ENCODE results near the gene GNPTAB. TPM values are rescaled to one million over a fixed set of nuclear protein-coding genes. Genes with fewer than 3 reads are reported as not detected.

The GNPTAB gene
- total RNA-seq, 1 donor from 2014 or later: 48.2 TPM

DNA sequence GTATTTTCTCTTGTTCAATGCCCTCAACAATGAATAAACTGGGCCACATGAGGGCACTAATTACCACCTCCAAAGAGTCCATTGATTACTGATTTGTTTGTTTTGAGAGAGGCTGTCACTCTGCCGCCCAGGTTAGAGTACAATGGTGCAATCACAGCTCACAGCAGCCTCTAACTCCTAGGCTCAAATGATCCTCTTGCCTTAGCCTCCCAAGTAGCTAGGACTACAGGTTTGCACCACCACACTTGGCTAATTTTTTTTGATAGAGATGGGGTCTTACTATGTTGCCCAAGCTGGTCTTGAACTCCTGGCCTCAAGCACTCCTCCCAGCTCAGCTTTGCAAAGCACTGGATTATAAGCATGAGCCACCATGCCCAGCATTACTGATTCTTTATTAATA is 63.2 kb downstream of the GNPTAB start:
- Mint-ChIP-seq H3K27ac (no peak overlapping the region), H3K9me3 (no peaks in the 10 kb centered on the region), H3K4me1 (peaks cover 13% of the 10 kb centered on the region), H3K27me3 (no peaks in the 10 kb centered on the region), H3K4me3 (no peak overlapping the region), H3K36me3 (ENCODE audit: low read depth) (peaks cover 33% of the 10 kb centered on the region)
- intact Hi-C loops (cut with micrococcal nuclease): no loop called here
- no peak for DNase-seq

DNA sequence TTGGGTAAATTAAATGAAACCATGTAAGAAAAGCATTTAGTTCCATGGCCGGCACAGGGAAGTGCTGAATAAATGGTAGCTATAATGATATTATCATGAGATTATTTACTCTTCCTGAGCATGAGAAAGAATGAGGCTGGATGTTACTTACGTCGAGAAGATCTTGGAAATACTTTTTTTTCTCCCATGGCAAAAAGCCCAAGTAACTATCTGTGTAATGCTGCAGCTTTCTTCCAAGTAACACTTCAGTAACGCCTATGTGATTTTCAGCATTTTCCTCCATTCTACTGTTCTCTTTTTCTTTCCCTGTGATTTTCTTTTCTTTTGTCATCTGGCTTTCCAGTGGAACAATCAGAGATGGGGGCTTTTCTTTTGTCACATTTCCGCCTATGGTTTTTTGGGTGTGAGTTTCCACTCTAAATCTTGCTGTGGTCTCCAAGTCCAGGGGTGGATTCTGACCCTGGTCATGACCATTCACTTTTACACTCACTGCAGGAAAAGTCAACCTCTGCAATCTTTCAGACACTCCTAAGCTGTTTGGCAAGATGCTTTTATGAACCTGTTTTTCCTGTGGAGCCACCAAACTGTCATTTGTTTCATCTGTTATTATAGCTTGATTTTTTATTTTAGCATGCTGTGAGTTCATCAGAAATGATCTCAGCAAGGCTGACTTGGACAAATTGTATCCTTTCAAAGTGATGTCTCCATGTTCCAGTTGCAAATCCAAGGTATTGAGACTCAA is 66.5 kb downstream of the GNPTAB start:
- no peak overlapping the region for H3K4me3 Mint-ChIP-seq
- intact Hi-C loops (cut with micrococcal nuclease): no loop called here
- DNase-seq: no peak
- peaks cover 25% of the 10 kb centered on the region for H3K36me3 Mint-ChIP-seq (ENCODE audit: low read depth)
- H3K4me1 Mint-ChIP-seq: peaks cover 2% of the 10 kb centered on the region
- H3K27me3 Mint-ChIP-seq: no peaks in the 10 kb centered on the region
- H3K9me3 Mint-ChIP-seq: no peaks in the 10 kb centered on the region
- H3K27ac Mint-ChIP-seq: no peak overlapping the region

DNA sequence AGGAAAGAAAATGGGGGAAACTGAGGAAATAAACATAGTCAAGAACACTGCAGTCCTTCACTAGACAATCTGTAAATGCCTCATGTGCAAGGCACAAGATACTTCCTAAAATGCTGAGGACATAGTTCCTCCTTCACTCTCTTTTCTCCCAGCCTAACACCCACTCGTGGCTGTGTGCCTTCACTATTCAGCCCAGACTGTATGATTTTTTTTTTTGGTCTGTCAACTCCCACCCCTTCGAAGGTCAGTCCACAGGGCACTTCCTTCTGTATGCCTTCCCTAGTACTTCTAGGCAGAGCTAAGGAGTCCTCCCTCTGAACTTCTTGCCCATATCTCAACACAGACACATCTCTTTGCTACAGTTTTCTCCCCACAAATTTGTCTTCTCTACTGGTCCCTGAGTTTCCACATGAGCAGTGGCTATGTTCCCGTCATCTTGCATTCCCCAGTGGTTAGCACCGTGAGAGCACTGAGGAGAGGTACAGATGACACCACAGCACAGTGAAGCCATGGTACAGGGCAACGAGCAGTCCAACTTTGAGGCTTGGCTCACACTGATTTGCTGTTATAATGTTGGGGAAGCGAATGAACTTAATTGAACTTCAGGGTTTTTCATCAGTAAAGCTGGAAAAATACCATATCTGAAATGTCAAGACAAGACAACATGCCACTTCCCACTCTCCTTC is 67.4 kb downstream of the GNPTAB start:
- H3K27me3 Mint-ChIP-seq: no peaks in the 10 kb centered on the region
- intact Hi-C loops (cut with micrococcal nuclease): no loop called here
- H3K9me3 Mint-ChIP-seq: no peaks in the 10 kb centered on the region
- H3K4me3 Mint-ChIP-seq: no peak overlapping the region
- H3K36me3 Mint-ChIP-seq (ENCODE audit: low read depth): peaks cover 27% of the 10 kb centered on the region
- no peak overlapping the region for H3K27ac Mint-ChIP-seq
- DNase-seq: no peak
- H3K4me1 Mint-ChIP-seq: peaks cover 2% of the 10 kb centered on the region

DNA sequence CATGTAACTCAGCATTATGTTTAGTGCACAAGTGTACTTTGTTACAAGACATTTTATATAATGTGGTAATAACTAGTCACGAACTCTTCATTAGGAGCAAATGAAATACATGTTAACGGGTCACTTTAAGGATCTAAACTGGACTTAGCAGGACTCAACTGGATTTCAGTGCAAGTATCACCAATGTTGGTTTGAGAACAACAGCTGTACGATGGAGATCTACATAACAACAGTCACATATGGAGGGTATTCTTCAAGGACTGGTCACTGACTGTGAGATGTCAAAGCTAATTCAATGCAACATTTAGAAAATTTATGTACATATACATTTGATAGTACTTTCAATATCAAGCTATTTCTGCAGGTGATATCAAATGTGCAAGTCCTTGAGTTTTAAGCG is 69.0 kb downstream of the GNPTAB start:
- intact Hi-C loops (cut with micrococcal nuclease): no loop called here
- H3K27ac Mint-ChIP-seq: no peak overlapping the region
- no peaks in the 10 kb centered on the region for H3K9me3 Mint-ChIP-seq

DNA sequence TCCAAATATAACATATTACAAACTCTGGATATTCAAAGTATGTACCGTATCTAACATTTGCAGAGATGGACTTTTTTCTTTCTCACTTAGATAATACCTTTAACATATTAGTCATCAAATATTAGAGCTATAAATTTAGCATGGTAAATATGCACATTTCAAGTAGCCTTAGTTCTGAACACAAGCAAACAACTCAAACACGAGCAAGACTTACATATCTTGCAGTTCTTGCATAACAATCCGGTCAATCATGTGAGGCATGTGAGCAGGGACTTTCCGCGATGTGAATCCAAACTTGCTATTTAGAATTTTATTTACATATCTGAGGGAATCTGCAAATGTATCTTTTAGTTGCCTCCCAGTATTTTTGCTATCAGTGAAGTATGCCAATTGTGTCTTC is 69.4 kb downstream of the GNPTAB start:
- Mint-ChIP-seq H3K4me1 (peaks cover 2% of the 10 kb centered on the region), H3K9me3 (no peaks in the 10 kb centered on the region), H3K36me3 (ENCODE audit: low read depth) (peaks cover 37% of the 10 kb centered on the region), H3K27ac (no peak overlapping the region), H3K4me3 (no peak overlapping the region), H3K27me3 (no peaks in the 10 kb centered on the region)
- DNase-seq: no peak
- intact Hi-C loops (cut with micrococcal nuclease): no loop called here

More for the DNA sequence above, 69.0 kb downstream of the GNPTAB start:
- Mint-ChIP-seq H3K27me3 (no peaks in the 10 kb centered on the region), H3K36me3 (ENCODE audit: low read depth) (peaks cover 34% of the 10 kb centered on the region), H3K4me1 (peaks cover 2% of the 10 kb centered on the region), H3K4me3 (no peak overlapping the region)
- DNase-seq: no peak

DNA sequence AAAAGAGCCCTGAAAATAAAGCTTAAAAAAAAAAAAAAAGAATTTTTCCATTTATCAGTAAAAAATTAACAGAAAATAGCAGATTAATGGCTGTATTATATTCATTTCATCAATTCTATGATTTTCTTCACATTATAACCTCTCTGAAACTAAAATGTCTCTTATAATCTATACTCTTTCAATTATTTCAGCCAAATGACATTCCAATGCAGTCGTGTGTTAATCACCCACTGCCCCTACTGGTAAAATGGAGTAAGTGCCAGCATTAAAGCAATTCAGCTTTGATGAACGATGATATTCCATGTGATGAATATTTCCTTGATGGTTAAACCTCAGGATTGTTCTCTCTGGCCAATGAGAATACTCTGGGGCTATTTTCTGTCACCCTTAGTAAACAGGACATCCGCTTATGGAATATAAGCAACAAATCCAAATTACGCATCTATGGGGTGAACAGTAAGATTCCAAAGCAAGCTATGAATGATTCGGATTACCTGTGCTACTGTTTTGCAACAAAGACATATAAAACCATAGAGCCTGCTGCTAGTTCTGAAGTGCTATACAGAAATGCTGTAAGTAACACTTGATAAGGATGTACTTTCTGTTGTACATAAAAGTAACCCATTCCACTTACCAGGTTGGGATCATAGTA is 71.2 kb downstream of the GNPTAB start:
- Mint-ChIP-seq H3K36me3 (ENCODE audit: low read depth) (peaks cover 45% of the 10 kb centered on the region), H3K27me3 (no peaks in the 10 kb centered on the region), H3K4me1 (peaks cover 2% of the 10 kb centered on the region), H3K9me3 (no peaks in the 10 kb centered on the region), H3K4me3 (no peak overlapping the region), H3K27ac (no peak overlapping the region)
- no peak for DNase-seq
- intact Hi-C loops (cut with micrococcal nuclease): loop anchor here (2.0 kb wide), 1 partner anchor 345 kb away; no protein-coding TSS in a partner anchor

DNA sequence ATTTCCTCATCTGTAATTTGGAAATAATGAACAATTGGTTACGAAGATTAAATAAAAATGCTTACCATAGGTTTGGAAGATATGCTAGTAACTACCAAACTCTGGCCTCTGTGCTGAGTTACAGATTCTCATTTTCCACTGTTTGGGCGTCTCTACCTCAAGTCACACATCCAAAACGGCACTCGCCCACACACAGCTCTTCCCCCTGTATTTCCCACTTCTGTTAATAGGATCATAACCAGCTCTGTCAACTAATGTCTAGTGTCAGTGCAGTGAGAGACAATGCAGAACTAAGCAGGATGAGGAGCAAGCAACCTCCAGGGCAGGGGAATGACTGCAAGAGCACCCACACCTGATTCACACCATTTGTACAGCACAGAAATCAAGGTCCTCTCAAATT is 80.6 kb downstream of the GNPTAB start:
- H3K9me3 Mint-ChIP-seq: no peaks in the 10 kb centered on the region
- H3K4me1 Mint-ChIP-seq: peaks cover 2% of the 10 kb centered on the region
- no peak overlapping the region for H3K27ac Mint-ChIP-seq
- DNase-seq: no peak
- H3K27me3 Mint-ChIP-seq: no peaks in the 10 kb centered on the region
- H3K36me3 Mint-ChIP-seq (ENCODE audit: low read depth): peaks cover 56% of the 10 kb centered on the region
- intact Hi-C loops (cut with micrococcal nuclease): no loop called here
- H3K4me3 Mint-ChIP-seq: no peak overlapping the region

DNA sequence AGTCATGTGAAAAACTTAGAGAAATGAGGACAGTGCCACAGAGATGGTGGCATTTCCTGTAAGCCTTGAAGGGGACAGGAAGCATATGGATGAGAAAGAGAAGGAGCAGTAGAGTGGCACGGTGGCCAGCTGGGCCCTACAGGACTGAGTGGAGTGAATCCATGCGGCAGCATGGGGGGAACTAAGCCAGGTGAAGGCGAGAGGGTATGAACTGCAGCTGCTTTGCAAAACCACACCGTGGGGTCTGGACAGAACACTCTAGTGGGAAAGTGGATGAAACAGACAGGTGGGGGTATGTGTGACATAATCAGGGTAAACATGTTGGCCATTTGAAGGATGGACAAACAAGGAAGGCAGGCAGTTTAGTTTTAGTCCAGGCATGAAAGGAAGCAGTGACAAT is 81.1 kb downstream of the GNPTAB start:
- no peaks in the 10 kb centered on the region for H3K9me3 Mint-ChIP-seq
- DNase-seq: no peak
- intact Hi-C loops (cut with micrococcal nuclease): no loop called here
- peaks cover 53% of the 10 kb centered on the region for H3K36me3 Mint-ChIP-seq (ENCODE audit: low read depth)
- no peak overlapping the region for H3K27ac Mint-ChIP-seq
- no peak overlapping the region for H3K4me3 Mint-ChIP-seq
- peaks cover 2% of the 10 kb centered on the region for H3K4me1 Mint-ChIP-seq
- no peaks in the 10 kb centered on the region for H3K27me3 Mint-ChIP-seq

DNA sequence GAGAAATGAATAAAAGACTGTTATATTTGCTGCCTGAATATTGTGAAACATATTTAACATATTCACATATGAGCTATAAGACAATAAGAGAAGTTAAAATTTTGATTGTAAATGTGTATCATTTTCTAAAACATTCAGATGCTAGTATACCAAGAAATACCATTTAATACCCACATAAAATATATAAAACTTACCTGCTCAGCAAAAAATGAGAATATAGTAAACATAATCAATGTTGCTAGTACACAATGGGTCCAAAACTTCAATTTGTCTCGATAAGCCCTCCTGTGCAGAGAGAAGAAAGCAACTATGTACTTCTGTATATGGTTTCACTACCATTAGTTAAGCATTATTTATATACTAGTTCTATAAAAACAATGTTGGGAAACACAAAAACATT is 81.9 kb downstream of the GNPTAB start:
- no peaks in the 10 kb centered on the region for H3K9me3 Mint-ChIP-seq
- no peaks in the 10 kb centered on the region for H3K27me3 Mint-ChIP-seq
- H3K4me1 Mint-ChIP-seq: peaks cover 3% of the 10 kb centered on the region
- H3K27ac Mint-ChIP-seq: no peak overlapping the region
- peaks cover 54% of the 10 kb centered on the region for H3K36me3 Mint-ChIP-seq (ENCODE audit: low read depth)
- H3K4me3 Mint-ChIP-seq: no peak overlapping the region
- intact Hi-C loops (cut with micrococcal nuclease): no loop called here
- DNase-seq: no peak

DNA sequence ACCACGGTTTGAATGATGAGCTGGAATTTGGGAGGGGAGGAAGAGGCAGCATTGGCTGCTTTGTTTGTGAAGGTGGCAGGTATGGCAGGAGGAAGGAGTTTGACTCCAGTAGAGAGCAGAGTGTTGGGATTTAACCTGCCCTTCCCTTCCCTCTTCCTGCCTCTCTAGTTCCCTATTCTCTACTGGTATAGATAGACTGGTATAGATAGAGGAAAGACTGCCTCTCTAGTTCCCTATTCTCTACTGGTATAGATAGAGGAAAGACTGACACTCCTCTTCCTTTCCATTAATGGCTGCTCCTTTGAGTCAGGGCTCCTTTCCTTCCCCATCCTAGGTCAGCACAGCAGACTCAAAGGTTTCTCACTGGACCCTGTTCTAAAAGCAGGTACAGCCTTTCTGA is 83.1 kb downstream of the GNPTAB start:
- H3K27me3 Mint-ChIP-seq: no peaks in the 10 kb centered on the region
- peaks cover 5% of the 10 kb centered on the region for H3K4me1 Mint-ChIP-seq
- intact Hi-C loops (cut with micrococcal nuclease): no loop called here
- peaks cover 54% of the 10 kb centered on the region for H3K36me3 Mint-ChIP-seq (ENCODE audit: low read depth)
- H3K9me3 Mint-ChIP-seq: no peaks in the 10 kb centered on the region
- H3K27ac Mint-ChIP-seq: no peak overlapping the region
- no peak for DNase-seq
- H3K4me3 Mint-ChIP-seq: no peak overlapping the region

DNA sequence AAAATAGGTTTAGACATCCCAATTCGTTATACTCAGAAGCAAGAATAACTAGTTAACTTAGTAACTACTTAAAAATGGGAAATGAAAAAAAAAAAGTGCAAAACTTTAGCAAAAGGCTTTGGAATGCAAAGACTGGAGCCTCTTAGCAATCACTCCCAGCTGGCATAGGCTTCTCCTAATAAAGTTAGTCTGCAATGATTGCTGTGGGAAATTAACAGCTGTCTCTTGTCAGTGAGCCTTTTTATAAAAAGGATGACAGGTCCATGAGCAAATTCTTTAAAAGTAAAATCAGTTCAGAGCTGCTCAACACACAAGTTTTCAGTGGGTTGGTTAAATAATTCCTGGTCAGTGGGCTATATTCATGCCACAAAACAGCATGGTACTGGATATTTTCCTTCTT is 84.1 kb downstream of the GNPTAB start:
- Mint-ChIP-seq H3K9me3 (no peaks in the 10 kb centered on the region), H3K36me3 (ENCODE audit: low read depth) (peaks cover 50% of the 10 kb centered on the region), H3K4me1 (peaks cover 5% of the 10 kb centered on the region), H3K4me3 (no peak overlapping the region), H3K27ac (no peak overlapping the region), H3K27me3 (no peaks in the 10 kb centered on the region)
- DNase-seq: no peak
- intact Hi-C loops (cut with micrococcal nuclease): no loop called here

DNA sequence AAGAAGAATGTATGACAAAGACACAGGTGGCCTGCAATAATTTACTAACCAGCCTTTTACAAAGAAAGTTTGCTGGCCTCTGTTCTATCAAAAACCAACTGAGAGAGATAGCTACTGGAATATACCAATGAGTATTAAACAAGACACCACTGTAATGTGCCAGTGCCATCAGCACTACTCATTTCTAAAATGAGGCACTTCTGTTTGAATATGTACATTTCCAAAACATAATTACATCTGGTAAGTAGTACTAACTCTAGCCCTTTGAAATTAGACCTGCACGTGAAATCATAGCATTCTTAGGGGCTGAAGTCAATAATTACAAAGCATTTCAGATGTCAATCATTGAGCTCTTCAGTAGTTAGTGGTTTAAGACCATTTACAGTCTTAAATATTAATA is 84.6 kb downstream of the GNPTAB start:
- peaks cover 48% of the 10 kb centered on the region for H3K36me3 Mint-ChIP-seq (ENCODE audit: low read depth)
- no peak overlapping the region for H3K27ac Mint-ChIP-seq
- no peaks in the 10 kb centered on the region for H3K9me3 Mint-ChIP-seq

DNA sequence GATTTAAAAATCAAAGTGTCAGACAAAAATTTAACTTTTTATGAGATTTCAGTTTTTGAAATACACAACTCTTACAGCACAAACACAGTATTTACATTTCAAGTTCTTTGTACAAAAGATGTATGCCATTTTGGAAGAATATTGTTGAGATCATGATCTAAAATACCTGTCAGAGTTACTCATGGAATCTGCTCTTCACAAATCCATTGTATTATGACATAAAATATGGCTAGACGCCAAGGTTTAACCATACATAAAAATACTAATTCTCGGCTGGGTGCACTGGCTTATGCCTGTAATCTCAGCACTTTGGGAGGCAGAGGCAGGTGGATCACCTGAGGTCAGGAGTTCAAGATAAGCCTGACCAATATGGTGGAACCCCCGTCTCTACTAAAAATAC is 85.3 kb downstream of the GNPTAB start:
- Mint-ChIP-seq H3K36me3 (ENCODE audit: low read depth) (peaks cover 43% of the 10 kb centered on the region), H3K4me1 (peaks cover 4% of the 10 kb centered on the region), H3K9me3 (no peaks in the 10 kb centered on the region), H3K4me3 (no peak overlapping the region), H3K27me3 (no peaks in the 10 kb centered on the region), H3K27ac (no peak overlapping the region)
- DNase-seq: no peak
- intact Hi-C loops (cut with micrococcal nuclease): no loop called here

More for the DNA sequence above, 84.6 kb downstream of the GNPTAB start:
- no peak overlapping the region for H3K4me3 Mint-ChIP-seq
- intact Hi-C loops (cut with micrococcal nuclease): no loop called here
- peaks cover 5% of the 10 kb centered on the region for H3K4me1 Mint-ChIP-seq
- no peaks in the 10 kb centered on the region for H3K27me3 Mint-ChIP-seq
- no peak for DNase-seq

Data from activated CD4-positive, alpha-beta T cell treated with anti-CD3 and anti-CD28 coated beads, Interleukin-2, amount 10 ng/mL, durations not matched to agents 24 days and 14 days (primary cell).